Measurements from ENCODE around the gene ALKBH4.

- TF ChIP-seq, protein P1, sequence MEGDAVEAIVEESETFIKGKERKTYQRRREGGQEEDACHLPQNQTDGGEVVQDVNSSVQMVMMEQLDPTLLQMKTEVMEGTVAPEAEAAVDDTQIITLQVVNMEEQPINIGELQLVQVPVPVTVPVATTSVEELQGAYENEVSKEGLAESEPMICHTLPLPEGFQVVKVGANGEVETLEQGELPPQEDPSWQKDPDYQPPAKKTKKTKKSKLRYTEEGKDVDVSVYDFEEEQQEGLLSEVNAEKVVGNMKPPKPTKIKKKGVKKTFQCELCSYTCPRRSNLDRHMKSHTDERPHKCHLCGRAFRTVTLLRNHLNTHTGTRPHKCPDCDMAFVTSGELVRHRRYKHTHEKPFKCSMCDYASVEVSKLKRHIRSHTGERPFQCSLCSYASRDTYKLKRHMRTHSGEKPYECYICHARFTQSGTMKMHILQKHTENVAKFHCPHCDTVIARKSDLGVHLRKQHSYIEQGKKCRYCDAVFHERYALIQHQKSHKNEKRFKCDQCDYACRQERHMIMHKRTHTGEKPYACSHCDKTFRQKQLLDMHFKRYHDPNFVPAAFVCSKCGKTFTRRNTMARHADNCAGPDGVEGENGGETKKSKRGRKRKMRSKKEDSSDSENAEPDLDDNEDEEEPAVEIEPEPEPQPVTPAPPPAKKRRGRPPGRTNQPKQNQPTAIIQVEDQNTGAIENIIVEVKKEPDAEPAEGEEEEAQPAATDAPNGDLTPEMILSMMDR (conservative IDR thresholded peaks at IDR 0.05; ENCODE audit: low read depth, low read length): no peak
- no peak for TF ChIP-seq EZH2phosphoT487 (IDR thresholded peaks at IDR 0.05; ENCODE audit: borderline replicate concordance, low read length)
- TF ChIP-seq EZH2 (IDR thresholded peaks at IDR 0.05; ENCODE audit: low read length, unreplicated experiment): no peak
These were observed 15.5 kb downstream of the ALKBH4 start for GRCh38 chr7:102449136-102449535.
